ENCODE measurements around the gene SUFU.

- TF ChIP-seq, protein P1, sequence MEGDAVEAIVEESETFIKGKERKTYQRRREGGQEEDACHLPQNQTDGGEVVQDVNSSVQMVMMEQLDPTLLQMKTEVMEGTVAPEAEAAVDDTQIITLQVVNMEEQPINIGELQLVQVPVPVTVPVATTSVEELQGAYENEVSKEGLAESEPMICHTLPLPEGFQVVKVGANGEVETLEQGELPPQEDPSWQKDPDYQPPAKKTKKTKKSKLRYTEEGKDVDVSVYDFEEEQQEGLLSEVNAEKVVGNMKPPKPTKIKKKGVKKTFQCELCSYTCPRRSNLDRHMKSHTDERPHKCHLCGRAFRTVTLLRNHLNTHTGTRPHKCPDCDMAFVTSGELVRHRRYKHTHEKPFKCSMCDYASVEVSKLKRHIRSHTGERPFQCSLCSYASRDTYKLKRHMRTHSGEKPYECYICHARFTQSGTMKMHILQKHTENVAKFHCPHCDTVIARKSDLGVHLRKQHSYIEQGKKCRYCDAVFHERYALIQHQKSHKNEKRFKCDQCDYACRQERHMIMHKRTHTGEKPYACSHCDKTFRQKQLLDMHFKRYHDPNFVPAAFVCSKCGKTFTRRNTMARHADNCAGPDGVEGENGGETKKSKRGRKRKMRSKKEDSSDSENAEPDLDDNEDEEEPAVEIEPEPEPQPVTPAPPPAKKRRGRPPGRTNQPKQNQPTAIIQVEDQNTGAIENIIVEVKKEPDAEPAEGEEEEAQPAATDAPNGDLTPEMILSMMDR (IDR thresholded peaks at IDR 0.05 in 8 of 11, conservative IDR thresholded peaks at IDR 0.05 in 3 of 11) = no peak
- TF ChIP-seq POLR2AphosphoS5 (IDR thresholded peaks at IDR 0.05) (no peak), POLR2A (IDR thresholded peaks at IDR 0.05) (no peak)
These were observed 173.0 kb downstream of the SUFU start for GRCh38 chr10:102676534-102677315.

All from spleen (tissue), 7 donors.